D341Med (cell line): ENCODE data around the gene CTNNA3.

Experiments
- DNase-seq: peaks from one replicate; pipeline ENCODE4 v3.0.0; 2012; ENCODE audit warnings: low spot score

The CTNNA3 gene

DNA sequence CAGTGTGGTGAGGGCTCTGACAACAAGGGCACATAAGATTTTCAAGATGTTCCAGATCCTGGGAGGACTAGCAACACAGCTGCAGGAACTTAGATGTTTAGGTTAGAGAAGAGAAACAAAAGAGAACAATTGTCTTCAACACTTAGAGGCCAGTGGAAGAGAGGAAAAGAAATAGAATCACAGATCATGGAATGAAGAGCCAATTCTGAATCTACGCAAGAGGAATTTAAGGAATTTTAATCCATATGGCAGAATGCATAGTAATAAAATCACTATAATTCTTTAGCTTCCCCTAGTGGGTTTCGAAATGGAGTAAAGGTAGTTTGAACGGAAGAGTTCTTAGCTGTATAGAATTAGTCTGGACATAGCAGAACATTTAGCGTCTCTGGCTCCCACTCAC lies 884.8 kb downstream of the CTNNA3 start:
- no peak for DNase-seq

GRCh38 chr10:66809402-66809801 lies 886.6 kb downstream of the CTNNA3 start:
- DNase-seq, result no peak

DNA sequence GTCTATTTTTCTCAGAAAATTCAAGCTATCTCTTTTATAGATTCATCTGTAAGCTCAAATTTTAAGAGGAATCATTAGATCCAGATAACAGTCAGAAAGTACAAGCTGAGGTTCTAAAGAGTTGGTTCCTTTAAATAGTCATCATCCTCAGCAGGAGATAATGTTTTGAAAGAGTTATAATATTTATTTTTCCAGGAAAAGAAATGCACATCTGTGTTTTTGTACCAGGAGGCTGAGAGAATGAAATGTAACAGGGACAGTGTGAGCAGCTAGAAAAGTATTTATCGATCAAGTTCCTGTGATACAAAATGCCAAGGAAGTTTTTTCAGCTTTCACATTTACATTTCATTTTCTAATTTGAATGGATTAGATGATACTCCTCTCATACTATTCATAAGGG lies 890.4 kb downstream of the CTNNA3 start:
- no peak for DNase-seq

GRCh38 chr10:66804962-66805361 lies 891.0 kb downstream of the CTNNA3 start:
- DNase-seq, result no peak

- DNase-seq, result no peak
Observed at GRCh38 chr10:66803174-66803573, 892.8 kb downstream of the CTNNA3 start.

DNA sequence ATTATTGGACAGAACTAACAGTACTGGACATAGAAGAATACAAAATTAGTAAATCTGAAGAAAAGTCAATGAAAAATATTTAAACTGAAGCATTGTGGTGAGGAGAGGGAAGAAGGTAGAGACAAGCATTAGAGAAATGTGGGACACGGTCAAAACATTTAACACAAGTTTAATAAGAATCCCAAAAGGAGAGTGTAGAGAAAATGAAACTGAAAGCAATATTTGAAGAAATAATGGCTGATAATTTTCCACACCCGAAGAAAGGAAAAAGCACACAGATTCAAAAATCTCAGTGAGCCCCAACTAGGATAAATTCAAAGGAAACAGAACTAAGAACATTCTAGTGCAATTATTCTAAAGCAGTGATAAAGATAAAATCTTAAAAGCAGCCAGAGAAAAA lies 896.5 kb downstream of the CTNNA3 start:
- DNase-seq, result no peak

DNA sequence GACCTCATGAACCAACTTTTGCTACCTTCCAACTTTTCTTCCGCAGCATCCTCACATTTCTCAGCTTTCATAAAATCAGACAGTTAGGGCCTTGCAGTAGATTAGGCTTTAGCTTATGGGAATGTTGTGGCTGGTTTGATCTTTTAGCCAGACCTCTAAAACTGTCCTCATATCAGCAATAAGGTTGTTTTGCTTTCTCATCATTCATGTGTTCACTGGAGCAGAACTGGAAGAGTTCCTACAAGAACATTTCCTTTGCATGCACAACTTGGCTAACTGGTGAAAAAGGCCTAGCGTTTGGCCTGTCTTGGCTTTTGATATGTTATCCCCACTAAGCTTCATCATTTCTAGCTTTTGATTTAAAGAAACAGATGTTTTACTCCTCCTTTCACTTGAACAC lies 900.1 kb downstream of the CTNNA3 start:
- no peak for DNase-seq

GRCh38 chr10:66792441-66792840 lies 903.6 kb downstream of the CTNNA3 start:
- no peak for DNase-seq

GRCh38 chr10:66788178-66788987 lies 907.6 kb downstream of the CTNNA3 start:
- no peak for DNase-seq

DNA sequence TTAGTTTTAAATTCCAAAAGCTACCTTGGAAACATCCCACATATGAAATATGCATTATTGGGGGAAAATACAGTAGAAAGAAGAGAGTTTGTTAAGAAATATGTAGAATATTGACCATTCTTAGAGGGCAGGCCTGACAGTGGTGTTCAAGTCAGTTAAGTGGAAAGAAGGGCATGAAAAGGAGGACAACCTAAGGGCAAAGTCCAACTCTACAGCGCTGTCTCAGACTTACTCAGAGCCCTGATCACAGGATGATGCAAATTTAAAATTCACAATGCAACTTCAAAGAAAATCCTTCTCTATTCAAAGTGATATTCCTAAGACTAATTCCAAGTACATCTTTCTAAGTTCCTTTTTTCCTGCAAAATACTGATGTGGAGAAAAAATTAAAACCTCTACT lies 909.3 kb downstream of the CTNNA3 start:
- DNase-seq, result no peak

DNA sequence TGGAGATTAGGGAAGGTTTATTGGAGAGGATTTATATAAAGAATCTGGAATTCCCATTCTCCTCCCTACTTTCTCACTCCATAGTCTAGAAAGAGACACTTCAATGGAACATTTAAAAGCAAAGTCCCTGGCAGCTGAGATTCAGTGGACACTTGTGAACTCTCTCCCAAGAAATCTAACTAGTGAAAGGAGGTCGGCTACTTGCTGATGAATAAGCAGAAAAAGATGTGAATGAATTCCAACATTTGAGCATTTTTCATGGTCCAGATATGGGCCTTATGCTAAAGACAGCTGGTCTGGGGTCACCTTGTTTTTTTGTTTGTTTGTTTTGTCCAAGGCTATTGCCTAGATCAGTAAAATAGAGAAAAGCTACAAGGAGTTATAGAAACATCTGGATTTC lies 911.2 kb downstream of the CTNNA3 start:
- DNase-seq, result no peak

DNA sequence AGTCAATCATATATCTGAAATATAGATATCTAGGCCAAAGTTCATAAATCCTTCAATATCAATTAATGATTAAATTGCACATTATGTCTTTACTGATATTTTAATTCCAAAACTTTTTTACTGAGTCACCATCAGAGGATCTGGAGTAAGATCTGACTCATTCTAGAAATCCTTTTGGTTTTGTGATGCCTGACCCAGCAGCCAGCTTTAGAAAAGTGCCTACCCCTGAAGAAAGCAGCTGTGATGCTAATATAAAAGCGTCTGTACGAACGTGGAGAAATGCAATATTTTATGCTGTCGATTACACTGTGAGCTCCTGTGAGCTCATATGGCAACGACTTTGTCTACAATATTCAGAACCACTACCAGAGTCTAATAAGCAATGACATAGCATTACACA lies 912.7 kb downstream of the CTNNA3 start:
- no peak for DNase-seq

- DNase-seq, result no peak
Observed at GRCh38 chr10:66782776-66783175, 913.2 kb downstream of the CTNNA3 start.

- no peak for DNase-seq
Observed at GRCh38 chr10:66782144-66782543, 913.9 kb downstream of the CTNNA3 start.

- no peak for DNase-seq
Observed at GRCh38 chr10:66780796-66781195, 915.2 kb downstream of the CTNNA3 start.

DNA sequence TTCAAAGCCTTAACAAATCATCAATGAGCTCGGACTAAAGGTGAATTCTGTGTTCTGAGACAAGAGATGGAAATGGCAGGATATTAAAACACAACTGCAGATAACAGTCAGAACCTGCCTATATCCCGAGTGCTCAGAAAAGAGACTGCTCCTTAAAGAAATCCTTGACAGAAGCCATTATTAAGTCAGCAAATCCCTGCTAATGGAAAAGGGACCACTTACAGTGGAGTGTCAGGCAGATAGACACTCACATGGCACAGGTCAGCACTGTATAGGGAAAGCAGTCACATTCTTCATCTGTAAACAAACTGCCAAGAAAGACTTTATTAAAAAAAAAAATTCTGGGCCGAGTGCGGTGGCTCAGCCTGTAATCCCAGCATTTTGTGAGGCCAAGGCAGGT lies 917.6 kb downstream of the CTNNA3 start:
- no peak for DNase-seq

DNA sequence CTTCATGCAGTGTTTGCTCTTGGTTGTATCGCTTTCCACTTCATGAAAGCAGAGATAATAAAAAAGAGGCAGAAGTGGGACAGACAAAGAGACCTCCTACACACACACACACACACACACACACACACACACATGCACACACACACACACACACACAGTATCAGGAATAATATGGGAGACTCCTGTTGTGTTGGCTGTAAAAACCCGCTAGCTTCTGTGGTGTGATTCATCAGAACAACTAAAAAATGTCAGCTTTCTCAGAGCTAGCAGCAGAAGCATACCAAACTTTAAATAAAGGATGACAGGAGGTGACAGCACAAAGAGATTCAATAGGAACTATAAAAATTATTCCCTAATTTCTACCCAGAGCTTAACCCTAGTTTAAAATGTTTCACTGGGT lies 918.3 kb downstream of the CTNNA3 start:
- DNase-seq, result no peak

DNA sequence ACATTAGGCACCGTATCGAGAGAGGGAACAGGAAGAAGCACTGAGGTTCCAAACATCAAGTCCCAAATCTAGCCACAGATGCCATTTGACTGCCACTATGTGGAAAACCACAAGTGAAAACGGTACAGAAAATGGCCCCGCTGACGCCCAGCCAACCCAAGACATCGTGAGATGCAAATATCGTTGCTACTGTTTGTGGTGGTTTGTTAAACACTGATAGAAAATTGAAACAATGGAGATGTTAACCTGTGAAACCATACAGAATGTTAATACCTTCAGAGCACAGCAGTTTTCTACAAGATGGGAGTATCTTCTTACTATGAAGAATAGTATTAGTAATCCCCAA lies 922.5 kb downstream of the CTNNA3 start:
- DNase-seq, result no peak

GRCh38 chr10:66772548-66773471 lies 923.2 kb downstream of the CTNNA3 start:
- no peak for DNase-seq

DNA sequence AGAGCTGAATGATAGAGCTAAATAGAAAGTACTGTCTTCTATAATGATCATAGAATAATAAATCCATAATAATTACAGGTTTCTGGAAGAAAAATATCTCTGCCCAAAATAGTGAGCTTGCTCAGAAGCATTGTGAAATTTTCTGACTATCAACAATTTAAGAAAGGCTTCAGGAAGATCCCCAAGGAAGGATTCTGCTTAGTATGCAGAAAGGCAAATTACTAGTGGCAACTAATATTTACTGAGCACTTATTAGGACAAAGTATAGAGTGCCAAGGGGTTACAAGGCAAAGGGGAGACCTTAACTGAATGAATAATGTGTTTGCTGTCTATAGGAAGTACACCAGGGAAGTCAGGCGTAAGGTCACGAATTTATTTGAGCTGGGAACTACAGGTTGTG lies 928.3 kb downstream of the CTNNA3 start:
- no peak for DNase-seq

DNA sequence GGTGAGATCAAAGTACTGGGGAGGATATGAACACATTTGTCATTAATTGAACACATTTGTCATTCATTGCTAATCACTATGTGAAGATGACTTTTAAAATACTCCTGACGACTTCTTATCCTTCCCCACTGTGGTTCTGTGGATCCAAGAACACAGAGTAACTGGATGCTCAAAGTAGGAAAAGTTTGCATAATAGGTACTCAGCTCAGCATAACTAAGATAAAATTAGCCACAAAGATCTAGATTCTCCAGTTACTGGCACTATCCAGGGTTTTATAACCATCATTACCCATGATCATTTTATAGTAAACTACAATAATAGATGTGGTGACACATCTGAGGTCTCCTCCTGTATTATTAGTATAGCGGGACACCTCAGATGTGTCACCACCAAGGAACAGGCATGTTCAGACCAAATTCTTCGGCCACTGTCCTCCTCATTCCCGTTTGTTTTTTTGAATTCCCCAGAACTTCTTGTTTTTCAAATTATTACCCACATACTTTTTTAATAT lies 933.7 kb downstream of the CTNNA3 start:
- no peak for DNase-seq

DNA sequence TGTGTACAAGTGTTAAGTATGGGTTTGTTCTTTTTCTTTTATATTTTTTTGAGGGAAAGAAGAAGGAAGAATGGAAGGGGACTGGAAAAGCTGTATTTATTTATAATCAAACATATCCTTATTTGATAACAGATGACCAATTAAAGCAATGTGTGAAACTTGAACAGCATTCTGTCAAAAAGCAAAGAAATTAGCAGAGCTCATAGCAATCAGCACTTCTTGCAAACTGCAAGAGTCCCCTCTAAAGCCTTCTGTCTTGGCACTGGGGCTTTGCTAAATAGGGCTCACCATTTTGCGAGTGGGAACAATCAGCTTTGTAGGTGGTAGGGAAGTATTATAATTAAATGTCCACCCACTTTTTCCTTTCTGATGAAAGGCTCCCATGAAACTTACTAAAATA lies 935.1 kb downstream of the CTNNA3 start:
- DNase-seq, result no peak

GRCh38 chr10:66755474-66755873 lies 940.5 kb downstream of the CTNNA3 start:
- no peak for DNase-seq
